Measurements from ENCODE around the gene BCO1.

DNA sequence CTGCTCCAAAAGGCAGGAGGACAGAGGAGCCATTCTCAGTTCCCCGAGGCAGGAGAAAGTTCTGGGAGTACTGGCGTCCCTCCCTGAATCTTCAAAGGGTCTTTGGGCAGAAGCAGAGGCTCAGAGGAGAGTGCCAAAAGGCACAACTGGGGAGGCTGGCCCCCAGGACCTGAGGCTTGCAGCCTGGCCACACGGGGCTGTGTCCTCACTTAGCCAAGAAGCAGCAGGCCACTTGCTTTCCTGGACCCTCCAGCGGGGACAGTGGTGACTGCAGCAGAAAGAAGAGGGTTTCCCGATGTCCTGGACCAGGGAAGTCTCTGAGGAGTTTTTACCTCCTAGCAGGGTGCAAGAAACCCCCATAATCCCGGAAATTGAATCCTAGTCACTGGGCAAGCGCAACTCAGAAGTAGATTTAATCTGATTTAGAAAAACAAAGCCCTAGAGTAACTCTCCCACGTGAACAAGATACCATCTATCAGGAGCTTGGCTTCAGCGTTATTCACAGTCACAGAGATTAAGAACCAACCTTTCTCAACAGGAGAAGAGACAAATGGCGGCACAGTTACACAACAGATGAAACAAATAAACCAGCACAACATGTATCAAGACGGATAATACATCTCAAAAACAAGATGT lies 25.5 kb upstream of the BCO1 start:
- TF ChIP-seq, protein P1, sequence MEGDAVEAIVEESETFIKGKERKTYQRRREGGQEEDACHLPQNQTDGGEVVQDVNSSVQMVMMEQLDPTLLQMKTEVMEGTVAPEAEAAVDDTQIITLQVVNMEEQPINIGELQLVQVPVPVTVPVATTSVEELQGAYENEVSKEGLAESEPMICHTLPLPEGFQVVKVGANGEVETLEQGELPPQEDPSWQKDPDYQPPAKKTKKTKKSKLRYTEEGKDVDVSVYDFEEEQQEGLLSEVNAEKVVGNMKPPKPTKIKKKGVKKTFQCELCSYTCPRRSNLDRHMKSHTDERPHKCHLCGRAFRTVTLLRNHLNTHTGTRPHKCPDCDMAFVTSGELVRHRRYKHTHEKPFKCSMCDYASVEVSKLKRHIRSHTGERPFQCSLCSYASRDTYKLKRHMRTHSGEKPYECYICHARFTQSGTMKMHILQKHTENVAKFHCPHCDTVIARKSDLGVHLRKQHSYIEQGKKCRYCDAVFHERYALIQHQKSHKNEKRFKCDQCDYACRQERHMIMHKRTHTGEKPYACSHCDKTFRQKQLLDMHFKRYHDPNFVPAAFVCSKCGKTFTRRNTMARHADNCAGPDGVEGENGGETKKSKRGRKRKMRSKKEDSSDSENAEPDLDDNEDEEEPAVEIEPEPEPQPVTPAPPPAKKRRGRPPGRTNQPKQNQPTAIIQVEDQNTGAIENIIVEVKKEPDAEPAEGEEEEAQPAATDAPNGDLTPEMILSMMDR (IDR thresholded peaks at IDR 0.05) = no peak
- no peak for TF ChIP-seq POLR2A (IDR thresholded peaks at IDR 0.05)
